ENCODE measurements around the gene ARNT2.

DNA sequence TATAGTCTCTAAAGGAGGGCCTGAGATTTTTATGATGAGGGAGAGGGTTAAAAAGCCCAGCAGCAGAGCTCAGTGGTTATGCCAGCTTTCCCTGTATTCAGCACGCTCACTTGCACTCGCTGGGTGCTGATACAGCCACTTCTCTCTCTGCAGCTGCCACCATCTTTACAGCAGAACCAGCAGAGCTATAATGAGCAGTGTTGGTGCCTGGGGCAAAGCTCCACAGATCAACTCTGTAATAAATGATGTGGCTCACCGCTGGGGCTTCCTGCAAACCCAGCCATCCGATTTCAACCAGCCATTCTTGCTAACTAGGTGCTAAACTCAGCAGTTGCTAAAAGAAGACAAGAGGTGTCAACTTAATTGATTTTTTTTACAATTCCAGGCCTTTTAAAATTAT lies 48.0 kb downstream of the ARNT2 start:
- TF ChIP-seq CTCF (IDR thresholded peaks at IDR 0.05): no peak
- no peak for TF ChIP-seq POLR2A (IDR thresholded peaks at IDR 0.05)

Data from vagina (tissue), 2 donors.